GM04503 (cell line): ENCODE results near the gene UXS1.
"Not testable (repeated sequence)": the region's sequence is repeated elsewhere in the genome, so short reads cannot be mapped to it uniquely, and the experiment has no call there.

ENCODE experiments used
- DNase-seq: peaks from one replicate; pipeline ENCODE4 v3.0.0-alpha.2; 2012; ENCODE audit warnings: low read depth

UXS1 gene

DNA sequence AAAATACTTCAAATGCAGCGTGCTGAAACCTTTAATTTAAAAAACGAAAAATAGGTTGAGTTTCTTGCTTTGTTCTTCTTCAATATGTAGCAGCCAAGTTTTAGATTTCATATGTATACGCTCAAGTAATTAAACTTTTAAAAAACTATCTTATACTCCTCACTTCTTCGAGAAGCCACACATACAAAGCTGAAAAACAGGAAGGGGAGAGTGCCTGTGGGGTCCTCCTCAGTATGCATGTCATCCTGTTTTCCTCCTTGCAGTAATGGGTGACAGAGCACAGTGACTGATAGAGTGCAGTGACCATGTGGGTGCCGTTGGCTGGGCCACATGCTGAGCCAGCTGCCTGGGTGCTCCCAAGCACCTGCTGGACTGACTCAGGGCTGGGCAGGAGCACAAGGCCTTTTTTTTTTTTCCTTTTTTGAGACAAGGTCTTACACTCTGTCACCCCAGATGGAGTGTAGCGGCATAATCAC, 33.3 kb downstream of the UXS1 start:
- no peak for DNase-seq

DNA sequence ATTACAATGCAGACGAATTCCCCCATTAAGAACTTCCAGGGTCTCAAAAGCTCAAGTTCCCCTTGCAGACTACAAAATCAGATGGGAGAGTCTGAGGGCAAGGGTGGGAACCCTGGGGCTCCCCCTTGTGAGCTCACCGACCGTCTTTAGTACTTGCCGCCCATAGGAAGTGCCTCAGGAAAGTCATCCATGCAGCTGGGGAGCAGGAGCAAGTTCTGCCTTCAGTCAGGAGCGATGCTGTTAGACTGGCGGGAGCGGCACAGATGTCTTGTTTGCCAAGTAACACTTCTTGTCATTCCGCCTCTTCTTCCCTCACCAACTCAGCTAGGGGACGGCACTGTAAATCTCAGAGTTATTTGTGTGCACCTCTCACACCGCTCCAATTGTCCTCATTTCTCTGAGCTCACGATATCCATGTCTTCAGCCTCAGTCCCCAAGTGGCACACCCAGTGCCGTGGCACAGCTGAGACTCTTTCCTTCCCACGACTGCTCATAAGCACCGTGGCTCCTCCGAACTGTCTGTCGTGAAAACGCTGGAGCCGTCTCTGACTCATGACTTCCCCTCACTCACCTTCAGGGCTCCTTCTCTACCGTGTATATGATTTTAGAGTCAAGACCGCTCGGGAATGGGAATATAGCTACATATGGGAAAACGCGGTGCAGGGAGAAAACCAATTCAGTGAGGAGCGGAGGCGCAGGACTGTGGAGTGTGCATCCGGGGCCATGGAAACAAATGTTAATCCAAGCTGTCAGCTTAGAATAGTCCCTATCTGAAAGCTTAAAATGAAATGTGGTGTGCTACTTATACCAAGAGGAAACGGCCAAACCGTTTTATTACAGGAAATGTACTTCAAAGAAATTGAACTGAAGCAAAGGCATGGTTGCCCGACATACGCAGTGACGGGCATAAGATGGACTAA, 34.0 kb downstream of the UXS1 start:
- DNase-seq = no peak

DNA sequence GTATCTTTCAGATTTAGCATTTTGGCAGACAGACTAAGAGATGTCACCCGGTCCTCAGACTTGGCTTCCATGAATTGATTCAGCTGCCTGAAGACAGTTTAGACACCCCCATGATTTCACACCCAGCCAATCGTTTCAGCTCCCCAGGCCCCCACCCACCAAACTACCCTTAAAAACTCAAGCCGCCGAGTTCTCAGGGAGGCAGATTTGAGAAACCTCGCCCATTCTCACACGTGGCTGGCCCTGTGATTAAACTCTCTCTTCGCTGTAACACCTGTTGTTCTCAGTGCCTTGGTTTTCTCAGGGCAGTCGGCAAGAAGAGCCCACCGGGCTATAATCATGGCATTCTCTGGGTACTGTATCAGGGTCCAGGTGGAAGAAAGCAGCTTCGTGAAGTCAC, 35.2 kb downstream of the UXS1 start:
- DNase-seq = no peak

DNA sequence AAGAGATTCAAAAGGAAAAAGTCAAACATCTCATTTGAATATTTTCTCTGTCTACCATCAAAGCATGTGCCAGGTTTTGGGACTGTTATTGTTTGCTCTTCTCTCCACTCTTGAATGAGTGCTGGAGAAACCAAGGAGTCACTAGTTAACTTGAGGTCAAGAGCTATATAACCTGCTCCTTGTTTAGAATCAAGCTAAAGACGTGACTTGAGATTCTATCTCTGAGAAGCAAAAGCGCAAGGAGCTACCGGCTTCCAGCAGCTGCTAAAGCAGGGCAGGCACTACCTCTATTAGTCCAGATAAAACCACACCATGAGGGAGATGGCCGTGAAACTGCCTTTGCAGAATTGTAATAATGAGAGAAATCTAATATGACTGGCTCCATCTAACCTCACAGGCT, 36.0 kb downstream of the UXS1 start:
- DNase-seq = no peak

DNA sequence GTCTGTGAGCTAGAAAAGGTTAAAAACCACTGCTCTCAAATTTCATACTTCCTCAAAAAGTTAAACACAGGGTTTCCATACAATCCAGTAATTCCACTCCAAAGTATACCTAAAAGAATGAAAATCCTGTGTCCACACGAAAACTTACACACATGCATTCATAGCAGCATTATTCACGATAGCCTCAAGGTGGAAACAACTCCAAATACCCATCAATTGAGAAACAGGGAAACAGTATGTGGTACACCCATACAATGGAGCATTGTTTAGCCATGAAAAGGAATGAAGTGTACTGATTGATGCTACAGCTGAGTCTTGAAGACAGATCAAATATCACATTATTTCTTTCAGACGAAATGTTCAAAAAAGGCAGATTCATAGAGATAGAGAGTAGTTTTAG, 36.7 kb downstream of the UXS1 start:
- no peak for DNase-seq

DNA sequence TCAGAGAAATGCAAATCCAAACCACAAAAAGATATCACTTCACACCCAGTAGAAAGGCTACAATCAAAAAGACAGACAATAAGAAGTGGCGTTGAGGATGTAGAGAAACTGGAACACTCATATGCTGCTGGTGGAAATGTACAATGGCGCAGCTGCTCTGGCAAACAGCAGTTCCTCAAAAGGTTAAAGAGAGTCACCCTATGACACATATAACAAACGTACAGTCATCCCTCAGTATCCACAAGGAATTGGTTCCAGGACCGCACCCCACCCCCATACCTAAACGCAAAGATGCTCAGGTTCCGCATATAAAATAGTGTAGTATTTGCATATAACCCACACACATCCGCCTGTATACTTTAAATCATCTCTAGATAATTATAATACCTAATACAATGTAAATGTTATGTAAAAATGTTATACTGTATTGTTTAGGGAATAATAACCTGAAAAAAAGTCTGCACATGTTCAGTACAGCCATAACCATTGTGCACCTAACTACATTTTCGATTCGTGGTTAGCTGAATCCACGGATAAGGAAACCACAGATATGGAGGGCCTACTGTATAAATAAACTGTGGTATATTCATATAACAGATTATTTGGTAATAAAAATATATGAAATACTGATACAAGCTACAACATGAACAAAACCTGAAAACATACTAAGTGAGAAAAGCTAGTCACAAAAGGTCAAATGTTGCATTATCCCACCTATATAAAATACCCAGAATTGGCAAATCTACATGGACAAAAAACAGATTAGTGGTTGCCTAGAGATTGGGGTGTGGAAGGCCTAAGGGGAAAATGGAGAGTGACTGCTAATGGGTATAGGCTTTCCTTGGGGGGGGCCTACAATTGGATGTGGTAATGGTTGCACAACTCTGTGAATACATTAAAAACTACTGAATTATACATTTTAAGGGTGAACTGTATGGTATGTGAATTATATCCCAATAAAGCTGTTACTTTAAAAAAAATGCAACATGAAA, 37.5 kb downstream of the UXS1 start:
- DNase-seq = no peak

DNA sequence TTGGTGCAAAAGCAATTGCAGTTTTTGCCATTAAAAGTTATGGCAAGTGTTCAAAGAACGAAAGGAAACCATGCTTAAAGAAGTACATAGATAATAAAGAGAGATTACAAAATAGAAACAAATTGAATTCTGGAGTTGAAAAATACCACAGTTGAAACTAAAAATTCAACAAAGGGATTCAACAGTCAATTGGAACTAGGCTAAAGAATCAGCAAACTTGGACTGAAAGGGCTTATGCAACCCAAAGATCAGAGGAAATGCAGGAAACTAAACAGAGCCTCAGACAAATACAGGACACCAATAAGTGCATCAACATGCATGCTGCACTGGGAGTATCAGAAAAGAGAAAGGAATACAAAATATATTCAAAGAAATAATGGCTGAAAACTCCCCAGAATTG, 40.3 kb downstream of the UXS1 start:
- no peak for DNase-seq

DNA sequence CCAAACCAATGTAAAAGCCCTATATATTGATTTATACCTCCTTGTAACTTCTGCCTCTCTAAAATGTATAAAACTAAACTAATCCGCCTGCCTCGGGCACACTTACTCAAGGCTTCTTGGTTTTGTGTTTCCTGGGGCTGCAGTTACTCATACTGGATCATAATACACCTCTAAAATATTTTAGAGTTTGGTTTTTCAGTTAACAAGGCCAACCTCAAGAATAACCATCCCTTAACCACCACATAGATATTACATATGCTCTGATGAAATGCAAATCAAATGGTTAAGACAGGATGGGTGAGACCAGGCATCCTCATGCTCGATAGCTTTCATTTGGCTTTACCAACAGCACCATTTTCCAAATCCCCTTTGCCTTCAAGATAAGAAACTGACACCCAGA, 46.4 kb downstream of the UXS1 start:
- no peak for DNase-seq

DNA sequence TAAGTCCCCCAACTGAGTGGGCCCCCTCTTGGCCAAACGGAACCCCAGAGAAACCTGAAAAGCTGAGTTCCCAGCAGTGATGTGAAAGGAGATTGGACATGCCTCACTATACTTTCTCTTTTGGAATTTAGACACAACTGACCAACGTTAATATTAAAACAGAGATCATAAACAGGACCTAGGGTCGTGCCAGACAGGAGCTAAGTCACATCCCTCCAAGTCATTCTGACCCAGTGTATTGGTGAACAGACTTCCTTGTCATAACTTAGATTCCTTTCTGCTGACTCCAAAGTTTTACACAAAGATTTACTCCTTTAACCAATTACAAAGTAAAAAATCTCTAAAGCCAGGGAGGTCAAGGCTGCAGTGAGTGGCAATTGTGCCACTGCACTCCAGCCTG, 46.9 kb downstream of the UXS1 start:
- peak; percentile 56 for DNase-seq

DNA sequence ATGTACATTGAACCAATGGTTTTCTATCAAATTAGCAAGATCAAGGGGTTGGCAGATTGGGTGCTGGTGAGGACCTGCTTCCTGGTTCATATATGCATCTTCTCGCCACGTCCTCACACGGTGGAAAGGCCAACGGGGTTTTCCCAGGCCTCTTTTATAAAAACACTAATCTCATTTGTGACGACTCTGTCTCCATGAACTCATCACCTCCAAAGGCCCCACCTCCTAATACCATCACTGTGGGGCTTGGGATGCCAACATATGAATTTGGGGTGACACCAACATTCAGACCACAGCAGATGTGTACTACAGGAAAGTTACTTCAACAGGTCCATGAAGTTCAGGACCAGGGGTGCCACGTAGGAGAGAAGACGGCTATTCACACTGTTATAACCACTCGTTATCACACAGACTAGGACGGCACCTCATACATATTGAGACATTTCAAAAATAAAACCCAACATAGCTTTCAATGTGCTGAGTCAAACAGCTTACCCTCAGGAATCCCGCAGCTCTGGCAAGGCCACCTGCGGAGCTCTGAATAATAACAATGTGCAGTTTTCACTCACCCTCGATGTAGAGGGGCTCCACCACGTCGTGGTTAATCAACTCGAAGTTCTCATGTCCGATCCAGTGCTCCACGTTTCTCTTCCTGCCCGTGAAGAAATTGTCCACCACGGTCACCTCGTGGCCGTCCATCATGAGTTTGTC, 49.3 kb downstream of the UXS1 start:
- DNase-seq = no peak

DNA sequence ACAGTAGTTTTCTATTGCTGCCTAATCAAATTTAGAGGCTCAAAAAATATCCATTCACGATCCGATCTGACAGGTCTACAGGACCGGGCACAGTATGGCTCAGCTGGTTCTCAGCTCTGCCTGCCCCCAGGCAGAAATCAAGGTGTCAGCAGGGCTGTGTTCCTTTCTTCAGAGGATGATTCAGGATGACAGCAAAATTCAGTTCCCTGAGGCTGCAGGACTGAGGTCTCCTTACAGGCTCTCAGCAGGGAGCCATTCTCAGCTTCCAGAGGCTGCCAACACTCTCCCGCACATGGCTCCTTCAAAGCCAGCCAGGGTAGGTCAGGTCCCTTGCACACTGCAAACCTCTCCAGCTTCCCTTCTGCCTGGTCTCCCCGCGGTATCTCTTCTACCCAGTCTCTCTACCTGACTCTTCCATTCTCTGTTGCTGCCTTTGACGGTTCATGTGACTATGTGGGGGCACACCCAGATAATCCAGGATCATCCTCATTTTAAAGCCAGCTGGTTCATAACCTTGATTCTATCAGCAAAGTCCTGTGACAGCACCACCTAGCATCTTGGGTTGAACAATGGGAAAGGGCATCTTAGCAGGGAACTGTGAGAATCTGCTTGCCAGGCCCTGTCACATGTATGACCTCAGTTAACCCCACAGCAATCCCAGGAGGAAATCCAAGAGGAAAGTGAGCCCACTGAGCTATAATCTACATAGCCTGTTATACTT, 50.4 kb downstream of the UXS1 start:
- no peak for DNase-seq

DNA sequence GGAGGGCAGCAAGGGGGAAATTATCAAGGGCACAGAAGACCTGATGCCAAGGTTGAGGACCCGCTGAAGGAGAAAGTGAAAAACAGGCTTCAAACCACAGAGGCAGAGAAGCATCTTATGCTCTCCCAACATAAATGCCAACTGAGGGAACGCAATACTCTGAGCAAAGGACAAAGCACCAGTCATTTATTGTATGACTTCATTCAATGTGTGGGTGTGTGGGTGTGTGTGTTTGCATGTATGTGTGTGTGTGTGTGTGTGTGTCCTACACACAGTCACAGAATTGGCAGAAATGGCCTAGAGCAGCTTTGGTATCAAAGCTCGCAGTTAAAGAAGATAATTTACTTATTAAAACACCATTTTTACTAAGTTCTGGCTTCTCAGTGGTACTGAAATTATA, 51.4 kb downstream of the UXS1 start:
- no peak for DNase-seq

DNA sequence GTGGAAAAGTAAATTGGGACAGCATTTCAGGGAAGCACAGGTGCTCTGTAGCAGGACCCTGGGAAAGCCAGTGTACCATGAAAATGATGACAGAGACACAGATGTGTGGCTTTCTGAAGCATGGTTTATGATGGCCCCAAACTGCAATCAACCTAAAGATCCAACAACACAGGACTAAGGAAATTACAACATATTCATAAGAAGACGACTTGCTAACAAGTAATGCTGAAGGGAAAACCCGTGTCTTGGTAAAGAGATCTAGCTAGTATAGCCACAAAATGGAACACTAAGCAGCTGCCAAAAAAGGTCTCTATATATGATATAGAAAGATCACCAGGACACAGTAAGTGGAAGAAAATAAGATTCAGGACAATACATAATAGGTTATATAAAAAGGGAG, 53.2 kb downstream of the UXS1 start:
- DNase-seq = no peak

DNA sequence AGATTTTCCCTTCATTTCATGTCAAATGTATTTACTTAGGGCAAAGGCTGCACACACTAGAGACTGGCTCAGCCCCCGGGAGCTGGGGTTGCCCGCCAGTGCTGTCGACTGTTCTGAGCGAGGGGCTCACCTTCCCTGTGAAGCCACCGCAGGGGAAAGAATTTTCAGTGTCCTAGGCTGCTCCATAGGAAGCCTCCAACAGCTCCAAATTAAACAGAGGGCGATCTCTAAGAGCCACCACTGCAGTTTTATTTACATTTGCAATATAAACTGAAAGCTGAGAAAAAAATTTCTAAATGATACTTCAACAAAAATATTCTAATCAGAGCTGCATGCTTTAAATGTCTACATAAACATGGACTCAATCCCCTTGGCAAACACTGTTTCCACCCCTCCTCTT, 54.0 kb downstream of the UXS1 start:
- DNase-seq = no peak

DNA sequence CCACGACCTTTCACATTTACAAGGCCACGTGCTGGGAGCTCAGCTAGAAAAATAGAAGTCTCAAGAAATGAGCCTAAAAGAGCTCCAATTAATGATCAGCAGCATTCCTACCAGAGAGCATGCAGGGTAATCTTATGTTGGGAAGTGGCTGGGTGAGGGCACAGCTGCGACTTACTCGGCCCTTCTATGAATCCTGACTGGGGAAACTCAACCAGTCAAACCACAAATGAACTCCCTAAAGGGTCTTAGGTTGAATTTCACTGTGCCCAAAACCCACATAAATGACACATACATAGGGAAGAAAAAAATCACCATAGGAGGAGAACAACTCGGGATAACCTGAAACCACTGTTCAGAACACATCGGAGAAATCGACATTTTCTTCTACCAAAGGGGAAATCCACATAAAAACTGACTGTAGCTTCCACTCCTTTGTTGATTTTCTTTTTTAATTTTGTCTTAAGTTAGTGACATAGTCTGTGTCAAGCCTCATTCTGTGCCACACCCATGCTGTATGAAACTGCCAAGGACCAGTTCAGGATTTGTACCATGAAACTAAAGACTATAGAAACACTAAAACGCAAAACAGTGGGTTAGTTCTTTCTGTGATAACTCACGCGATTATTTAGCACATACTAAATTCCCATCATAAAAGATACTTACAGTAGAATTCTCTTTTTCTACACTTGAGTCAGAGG, 54.7 kb downstream of the UXS1 start:
- no peak for DNase-seq

DNA sequence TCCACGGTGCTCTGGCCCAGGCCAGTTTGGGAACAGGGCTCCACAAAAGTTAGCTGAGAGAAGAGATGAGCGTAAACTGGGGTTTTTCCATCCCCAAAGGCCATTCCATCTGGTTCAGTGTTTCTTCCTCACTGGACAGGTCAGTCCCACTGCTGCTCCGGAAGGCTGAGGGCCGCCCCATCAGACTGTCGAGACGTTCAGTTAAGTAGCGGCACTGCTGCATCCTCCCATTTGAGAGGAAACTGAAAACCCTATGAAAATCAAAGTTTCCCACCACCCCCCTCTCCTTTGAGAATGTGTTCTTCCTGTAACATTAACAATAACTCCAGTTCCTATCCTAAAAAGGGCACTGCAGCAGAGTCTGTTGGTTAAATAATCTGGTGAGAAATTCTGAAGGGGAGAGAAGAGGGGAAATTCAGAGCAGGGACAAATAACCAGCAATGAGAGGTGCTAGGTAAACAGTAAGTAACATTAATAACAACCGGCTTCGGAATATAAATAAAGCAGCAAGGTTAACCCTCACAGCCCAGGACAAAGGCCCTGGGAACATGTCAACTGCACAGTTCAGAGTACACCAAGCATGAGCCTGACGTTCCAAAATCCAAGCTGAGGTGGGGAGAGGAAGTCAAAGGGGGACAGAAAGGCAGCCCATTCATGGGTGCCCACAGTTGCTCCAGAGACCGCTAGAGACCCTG, 55.4 kb downstream of the UXS1 start:
- no peak for DNase-seq

DNA sequence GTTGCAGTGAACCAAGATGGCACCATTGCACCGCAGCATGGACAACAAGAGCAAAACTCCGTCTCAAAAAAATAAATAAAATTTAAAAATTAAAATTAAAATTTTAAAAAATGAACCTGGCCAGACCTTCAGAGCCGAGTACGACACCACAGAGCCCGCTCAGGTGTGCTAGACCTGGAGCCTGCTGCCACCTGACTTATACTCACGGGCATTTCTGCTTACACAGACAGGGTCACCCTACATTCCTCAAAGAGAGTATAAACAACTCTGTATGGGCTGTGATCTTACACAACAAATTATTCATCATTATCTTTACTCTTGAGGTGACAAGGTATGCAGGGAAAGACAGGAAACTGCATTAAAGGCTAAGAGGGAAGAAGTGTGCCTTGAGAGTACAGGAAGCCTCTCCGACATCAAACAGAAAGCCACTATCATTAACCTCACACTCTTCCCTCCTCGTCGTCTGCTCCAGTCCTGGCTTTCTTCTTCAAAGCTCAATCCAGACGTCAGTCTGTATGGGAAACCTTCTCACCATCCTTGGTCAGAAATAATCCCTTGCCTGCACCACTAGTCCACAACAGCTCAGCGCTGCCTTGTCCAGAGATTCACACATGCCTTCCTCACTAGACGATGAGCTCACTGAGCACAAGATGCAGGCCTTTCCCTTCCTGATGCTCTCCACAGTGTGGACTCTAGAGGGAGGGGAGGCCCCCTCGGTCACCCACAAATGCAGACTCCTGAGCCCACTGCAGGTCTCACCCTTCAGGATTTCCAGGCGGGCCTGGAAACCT, 56.2 kb downstream of the UXS1 start:
- DNase-seq = no peak

DNA sequence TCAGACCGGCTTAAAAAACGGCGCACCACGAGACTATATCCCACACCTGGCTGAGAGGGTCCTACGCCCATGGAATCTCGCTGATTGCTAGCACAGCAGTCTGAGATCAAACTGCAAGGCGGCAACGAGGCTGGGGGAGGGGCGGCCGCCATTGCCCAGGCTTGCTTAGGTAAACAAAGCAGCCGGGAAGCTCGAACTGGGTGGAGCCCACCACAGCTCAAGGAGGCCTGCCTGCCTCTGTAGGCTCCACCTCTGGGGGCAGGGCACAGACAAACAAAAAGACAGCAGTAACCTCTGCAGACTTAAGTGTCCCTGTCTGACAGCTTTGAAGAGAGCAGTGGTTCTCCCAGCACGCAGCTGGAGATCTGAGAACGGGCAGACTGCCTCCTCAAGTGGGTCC, 62.9 kb downstream of the UXS1 start:
- DNase-seq = not testable (repeated sequence)

DNA sequence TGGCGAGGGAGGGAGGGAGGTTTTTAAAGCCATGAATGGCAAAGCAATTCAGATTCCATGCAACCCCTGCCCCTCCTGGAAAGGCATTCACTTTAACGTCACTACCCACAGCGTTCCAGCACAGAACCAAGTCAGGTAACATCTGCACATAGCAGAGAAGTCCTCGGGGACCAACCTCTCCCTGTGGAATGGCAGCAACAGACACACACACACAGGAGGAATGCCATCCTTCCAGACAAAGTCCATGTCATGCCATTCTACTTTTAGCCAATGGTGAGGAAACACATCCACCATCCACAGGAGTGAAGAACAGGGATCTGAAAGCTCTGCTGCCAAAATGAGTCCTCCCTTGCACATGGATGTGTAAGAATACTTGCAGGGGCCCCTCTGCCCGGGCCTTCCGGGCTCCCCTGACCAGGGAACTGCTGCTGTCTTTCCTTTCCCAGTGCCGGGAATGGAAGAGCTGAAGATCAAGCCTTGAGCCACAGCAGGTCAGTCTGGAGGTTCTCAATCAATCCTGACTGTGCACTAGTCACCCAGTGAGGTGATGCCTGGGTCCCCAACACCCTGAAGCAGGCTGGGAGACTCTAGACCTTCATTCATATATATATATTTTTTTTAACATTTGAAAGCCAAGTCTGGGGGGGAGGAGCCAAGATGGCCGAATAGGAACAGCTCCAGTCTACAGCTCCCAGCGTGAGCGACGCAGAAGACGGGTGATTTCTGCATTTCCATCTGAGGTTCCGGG, 63.7 kb downstream of the UXS1 start:
- DNase-seq = no peak
